ENCODE results near the gene POLR3K.
A peak's percentile ranks its signal among the peaks of the same experiment; 100 is the strongest.
"Not testable (repeated sequence)": the region's sequence is repeated elsewhere in the genome, so short reads cannot be mapped to it uniquely, and the experiment has no call there.

POLR3K gene

DNA sequence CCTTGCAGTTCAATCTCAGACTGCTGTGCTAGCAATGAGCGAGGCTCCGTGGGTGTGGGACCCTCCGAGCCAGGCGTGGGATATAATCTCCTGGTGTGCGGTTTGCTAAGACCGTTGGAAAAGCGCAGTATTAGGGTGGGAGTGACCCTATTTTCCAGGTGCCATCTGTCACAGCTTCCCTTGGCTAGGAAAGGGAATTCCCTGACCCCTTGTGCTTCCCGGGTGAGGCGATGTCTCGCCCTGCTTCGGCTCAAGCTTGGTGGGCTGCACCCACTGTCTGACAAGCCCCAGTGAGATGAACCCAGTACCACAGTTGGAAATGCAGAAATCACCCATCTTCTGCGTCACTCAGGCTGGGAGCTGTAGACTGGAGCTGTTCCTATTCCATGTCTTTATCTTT, 32.5 kb downstream of the POLR3K start:
- H3K4me3 ChIP-seq (ENCODE audit: low read length); H3K27me3 ChIP-seq (replicated peaks; ENCODE audit: insufficient read depth, low read length); H3K9me3 ChIP-seq (replicated peaks; ENCODE audit: insufficient read depth, low read length); H3K79me2 ChIP-seq (ENCODE audit: low read length); H3K9me2 ChIP-seq (replicated peaks; ENCODE audit: insufficient read depth, low read length); H3K9ac ChIP-seq (ENCODE audit: low read length); H3F3A ChIP-seq (ENCODE audit: insufficient read depth, low read length); DNase-seq; H3K27ac ChIP-seq (ENCODE audit: low read length); H3K4me2 ChIP-seq (ENCODE audit: low read depth, low read length); H3K4me1 ChIP-seq (ENCODE audit: low read length); H4K20me1 ChIP-seq (ENCODE audit: insufficient read depth, low read length); H2AFZ ChIP-seq (ENCODE audit: low read length); H3K36me3 ChIP-seq (replicated peaks; ENCODE audit: insufficient read depth, low read length): not testable (repeated sequence)

DNA sequence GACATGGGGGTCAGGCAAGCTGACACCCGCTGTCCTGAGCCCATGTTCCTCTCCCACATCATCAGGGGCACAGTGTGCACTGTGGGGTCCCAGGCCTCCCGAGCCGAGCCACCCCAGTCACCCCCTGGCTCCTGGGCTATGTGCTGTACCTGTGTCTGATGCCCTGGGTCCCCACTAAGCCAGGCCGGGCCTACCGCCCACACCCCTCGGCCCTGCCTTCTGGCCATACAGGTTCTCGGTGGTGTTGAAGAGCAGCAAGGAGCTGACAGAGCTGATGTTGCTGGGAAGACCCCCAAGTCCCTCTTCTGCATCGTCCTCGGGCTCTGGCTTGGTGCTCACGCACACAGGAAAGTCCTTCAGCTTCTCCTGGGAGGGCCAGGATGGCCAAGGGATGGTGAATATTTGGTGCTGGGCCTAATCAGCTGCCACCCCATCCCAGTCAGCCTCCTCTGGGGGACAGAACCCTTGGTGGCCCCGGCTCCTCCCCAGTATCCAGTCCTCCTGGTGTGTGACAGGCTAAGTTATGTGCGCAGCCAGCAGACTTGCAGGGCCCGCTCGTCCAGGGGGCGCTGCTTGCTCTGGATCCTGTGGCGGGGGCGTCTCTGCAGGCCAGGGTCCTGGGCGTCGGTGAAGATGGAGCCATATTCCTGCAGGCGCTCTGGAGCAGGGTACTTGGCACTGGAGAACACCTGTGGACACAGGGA, 36.2 kb downstream of the POLR3K start:
- H3K4me2 ChIP-seq (ENCODE audit: low read depth, low read length); DNase-seq; H3K9me2 ChIP-seq (replicated peaks; ENCODE audit: insufficient read depth, low read length); H3K27ac ChIP-seq (ENCODE audit: low read length); H3K4me1 ChIP-seq (ENCODE audit: low read length); H2AFZ ChIP-seq (ENCODE audit: low read length); H3F3A ChIP-seq (ENCODE audit: insufficient read depth, low read length); H3K79me2 ChIP-seq (ENCODE audit: low read length); H3K4me3 ChIP-seq (ENCODE audit: low read length); H3K36me3 ChIP-seq (replicated peaks; ENCODE audit: insufficient read depth, low read length); H4K20me1 ChIP-seq (ENCODE audit: insufficient read depth, low read length); H3K9me3 ChIP-seq (replicated peaks; ENCODE audit: insufficient read depth, low read length); H3K27me3 ChIP-seq (replicated peaks; ENCODE audit: insufficient read depth, low read length); H3K9ac ChIP-seq (ENCODE audit: low read length): not testable (repeated sequence)

DNA sequence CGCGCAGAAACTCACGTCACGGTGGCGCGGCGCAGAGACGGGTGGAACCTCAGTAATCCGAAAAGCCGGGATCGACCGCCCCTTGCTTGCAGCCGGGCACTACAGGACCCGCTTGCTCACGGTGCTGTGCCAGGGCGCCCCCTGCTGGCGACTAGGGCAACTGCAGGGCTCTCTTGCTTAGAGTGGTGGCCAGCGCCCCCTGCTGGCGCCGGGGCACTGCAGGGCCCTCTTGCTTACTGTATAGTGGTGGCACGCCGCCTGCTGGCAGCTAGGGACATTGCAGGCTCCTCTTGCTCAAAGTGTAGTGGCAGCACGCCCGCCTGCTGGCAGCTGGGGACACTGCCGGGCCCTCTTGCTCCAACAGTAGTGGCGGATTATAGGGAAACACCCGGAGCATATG, 42.6 kb downstream of the POLR3K start:
- H3K9ac ChIP-seq (ENCODE audit: low read length); H3K4me1 ChIP-seq (ENCODE audit: low read length); H3K9me2 ChIP-seq (replicated peaks; ENCODE audit: insufficient read depth, low read length); H3K4me3 ChIP-seq (ENCODE audit: low read length); H3K36me3 ChIP-seq (replicated peaks; ENCODE audit: insufficient read depth, low read length); H3K79me2 ChIP-seq (ENCODE audit: low read length); H3K9me3 ChIP-seq (replicated peaks; ENCODE audit: insufficient read depth, low read length); H4K20me1 ChIP-seq (ENCODE audit: insufficient read depth, low read length); H3K27ac ChIP-seq (ENCODE audit: low read length); H3K4me2 ChIP-seq (ENCODE audit: low read depth, low read length); H3K27me3 ChIP-seq (replicated peaks; ENCODE audit: insufficient read depth, low read length); DNase-seq; H3F3A ChIP-seq (ENCODE audit: insufficient read depth, low read length); H2AFZ ChIP-seq (ENCODE audit: low read length): not testable (repeated sequence)
- TF ChIP-seq, protein P1, sequence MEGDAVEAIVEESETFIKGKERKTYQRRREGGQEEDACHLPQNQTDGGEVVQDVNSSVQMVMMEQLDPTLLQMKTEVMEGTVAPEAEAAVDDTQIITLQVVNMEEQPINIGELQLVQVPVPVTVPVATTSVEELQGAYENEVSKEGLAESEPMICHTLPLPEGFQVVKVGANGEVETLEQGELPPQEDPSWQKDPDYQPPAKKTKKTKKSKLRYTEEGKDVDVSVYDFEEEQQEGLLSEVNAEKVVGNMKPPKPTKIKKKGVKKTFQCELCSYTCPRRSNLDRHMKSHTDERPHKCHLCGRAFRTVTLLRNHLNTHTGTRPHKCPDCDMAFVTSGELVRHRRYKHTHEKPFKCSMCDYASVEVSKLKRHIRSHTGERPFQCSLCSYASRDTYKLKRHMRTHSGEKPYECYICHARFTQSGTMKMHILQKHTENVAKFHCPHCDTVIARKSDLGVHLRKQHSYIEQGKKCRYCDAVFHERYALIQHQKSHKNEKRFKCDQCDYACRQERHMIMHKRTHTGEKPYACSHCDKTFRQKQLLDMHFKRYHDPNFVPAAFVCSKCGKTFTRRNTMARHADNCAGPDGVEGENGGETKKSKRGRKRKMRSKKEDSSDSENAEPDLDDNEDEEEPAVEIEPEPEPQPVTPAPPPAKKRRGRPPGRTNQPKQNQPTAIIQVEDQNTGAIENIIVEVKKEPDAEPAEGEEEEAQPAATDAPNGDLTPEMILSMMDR (IDR thresholded peaks at IDR 0.05; ENCODE audit: low read length) = peak; percentile 20; the same call in 1 of the 2 replicates

DNA sequence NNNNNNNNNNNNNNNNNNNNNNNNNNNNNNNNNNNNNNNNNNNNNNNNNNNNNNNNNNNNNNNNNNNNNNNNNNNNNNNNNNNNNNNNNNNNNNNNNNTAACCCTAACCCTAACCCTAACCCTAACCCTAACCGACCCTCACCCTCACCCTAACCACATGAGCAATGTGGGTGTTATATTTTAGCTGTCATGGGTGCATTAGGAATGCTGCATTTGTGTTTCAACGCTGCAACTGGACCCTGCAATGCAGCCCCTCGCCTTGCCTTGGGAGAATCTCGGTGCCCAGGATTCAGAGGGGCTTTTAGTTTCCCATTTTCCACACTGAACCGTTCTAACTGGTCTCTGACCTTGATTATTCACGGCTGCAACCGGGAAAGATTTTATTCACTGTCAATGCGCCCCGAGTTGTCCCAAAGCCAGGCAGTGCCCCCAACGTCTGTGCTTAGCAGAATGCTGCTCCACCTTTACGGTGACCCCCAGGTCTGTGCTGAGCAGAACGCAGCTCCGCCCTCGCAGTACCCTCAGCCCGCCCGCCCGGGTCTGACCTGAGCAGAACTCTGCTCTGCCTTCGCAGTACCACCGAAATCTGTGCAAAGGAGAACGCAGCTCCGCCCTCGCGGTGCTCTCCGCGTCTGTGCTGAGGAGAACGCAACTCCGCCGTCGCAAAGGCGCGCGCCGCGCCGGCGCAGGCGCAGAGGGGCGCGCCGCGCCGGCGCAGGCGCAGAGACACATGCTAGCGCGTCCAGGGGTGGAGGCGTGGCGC, 43.3 kb downstream of the POLR3K start:
- H3K36me3 ChIP-seq (replicated peaks; ENCODE audit: insufficient read depth, low read length) = no peaks in the 10 kb centered on the region
- H3F3A ChIP-seq (ENCODE audit: insufficient read depth, low read length) = no peaks in the 10 kb centered on the region
- no peak for TF ChIP-seq EZH2phosphoT487 (IDR thresholded peaks at IDR 0.05; ENCODE audit: low read length)
- TF ChIP-seq, protein P1 (IDR thresholded peaks at IDR 0.05; ENCODE audit: low read length) = no peak
- TF ChIP-seq EZH2 (optimal IDR thresholded peaks at IDR 0.05; ENCODE audit: low read depth, low read length) = no peak
- H3K4me1 ChIP-seq (ENCODE audit: low read length) = no peaks in the 10 kb centered on the region
- DNase-seq = no peak
- no peak overlapping the region for H3K27ac ChIP-seq (ENCODE audit: low read length)
- no peak overlapping the region for H3K4me2 ChIP-seq (ENCODE audit: low read depth, low read length)
- no peaks in the 10 kb centered on the region for H3K9me3 ChIP-seq (replicated peaks; ENCODE audit: insufficient read depth, low read length)
- H4K20me1 ChIP-seq (ENCODE audit: insufficient read depth, low read length) = no peaks in the 10 kb centered on the region
- H3K27me3 ChIP-seq (replicated peaks; ENCODE audit: insufficient read depth, low read length) = no peaks in the 10 kb centered on the region
- H3K9ac ChIP-seq (ENCODE audit: low read length) = no peak overlapping the region
- H2AFZ ChIP-seq (ENCODE audit: low read length) = no peak overlapping the region
- H3K9me2 ChIP-seq (replicated peaks; ENCODE audit: insufficient read depth, low read length) = no peaks in the 10 kb centered on the region
- no peak overlapping the region for H3K4me3 ChIP-seq (ENCODE audit: low read length)
- H3K79me2 ChIP-seq (ENCODE audit: low read length) = no peaks in the 10 kb centered on the region
